GM12872 (cell line): ENCODE data around the gene PDE9A.

ENCODE experiments used
- CTCF ChIP-seq: IDR thresholded peaks from 3 replicates; pipeline ENCODE4 v1.5.1; 2011; ENCODE audit warnings: low read depth, mild to moderate bottlenecking, low read length, moderate library complexity; ENCODE audit not compliant: insufficient read depth

PDE9A gene

GRCh38 chr21:42624095-42624790 is 29.2 kb upstream of the PDE9A start:
- no peak for TF ChIP-seq CTCF

GRCh38 chr21:42624936-42625335 is 28.5 kb upstream of the PDE9A start:
- TF ChIP-seq CTCF = no peak

GRCh38 chr21:42626171-42626570 is 27.2 kb upstream of the PDE9A start:
- TF ChIP-seq CTCF = no peak

- no peak for TF ChIP-seq CTCF
Observed at GRCh38 chr21:42627527-42628289, 25.7 kb upstream of the PDE9A start.

GRCh38 chr21:42629933-42630589 is 23.4 kb upstream of the PDE9A start:
- no peak for TF ChIP-seq CTCF

- no peak for TF ChIP-seq CTCF
Observed at GRCh38 chr21:42630626-42631025, 22.8 kb upstream of the PDE9A start.

GRCh38 chr21:42631142-42631541 is 22.3 kb upstream of the PDE9A start:
- no peak for TF ChIP-seq CTCF
